HG03565 (cell line): ENCODE measurements around the gene DSCAML1.

Experiments
- ATAC-seq: cut with Tn5 transposase; IDR thresholded peaks from one replicate; pipeline ENCODE4 v1.9.1; 2021; ENCODE audit warnings: mild to moderate bottlenecking, moderate library complexity; ENCODE audit not compliant: unreplicated experiment

Gene DSCAML1

DNA sequence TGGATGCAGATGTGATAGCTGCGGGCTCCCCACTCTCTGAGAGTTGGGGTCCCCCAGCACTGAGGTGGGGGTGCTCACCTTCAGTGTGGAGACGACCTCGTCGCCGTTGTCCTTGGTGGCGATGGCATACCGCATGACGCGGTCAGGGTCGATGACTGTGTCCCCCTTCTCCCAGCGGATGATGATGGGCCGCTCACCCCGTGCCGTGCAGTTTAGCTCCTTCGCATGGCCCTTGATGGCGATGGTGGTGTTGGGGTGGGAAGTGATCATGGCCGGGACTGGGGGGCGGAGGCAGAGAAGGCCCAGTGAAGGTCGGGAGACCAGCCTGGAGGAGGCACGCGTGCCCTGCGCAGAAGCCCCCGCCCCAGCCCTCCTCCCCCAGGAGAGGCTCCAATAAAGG is 315.1 kb downstream of the DSCAML1 start:
- ATAC-seq: no peak

- no peak for ATAC-seq
Observed at GRCh38 chr11:117481036-117481435, 316.0 kb downstream of the DSCAML1 start.

DNA sequence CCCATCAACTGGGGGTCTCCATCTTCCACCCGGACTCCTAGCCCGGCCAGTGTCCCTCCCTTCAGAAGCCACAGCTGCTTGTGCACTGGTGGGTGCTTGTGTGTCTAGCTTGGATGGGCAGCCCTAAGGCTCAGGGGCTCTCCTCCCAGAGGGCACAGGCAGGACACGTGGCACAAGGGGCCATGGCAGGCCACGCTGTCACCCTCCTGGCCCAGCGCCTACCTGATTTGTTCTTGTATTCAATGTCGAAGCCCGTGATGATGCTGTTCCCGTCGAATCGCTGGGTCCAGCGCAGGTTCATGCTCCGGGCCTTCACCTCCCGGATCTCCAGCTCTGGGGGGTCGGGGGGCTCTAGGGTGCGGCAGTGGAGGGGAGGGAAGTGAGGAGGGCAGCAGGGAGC is 316.8 kb downstream of the DSCAML1 start:
- ATAC-seq: no peak

DNA sequence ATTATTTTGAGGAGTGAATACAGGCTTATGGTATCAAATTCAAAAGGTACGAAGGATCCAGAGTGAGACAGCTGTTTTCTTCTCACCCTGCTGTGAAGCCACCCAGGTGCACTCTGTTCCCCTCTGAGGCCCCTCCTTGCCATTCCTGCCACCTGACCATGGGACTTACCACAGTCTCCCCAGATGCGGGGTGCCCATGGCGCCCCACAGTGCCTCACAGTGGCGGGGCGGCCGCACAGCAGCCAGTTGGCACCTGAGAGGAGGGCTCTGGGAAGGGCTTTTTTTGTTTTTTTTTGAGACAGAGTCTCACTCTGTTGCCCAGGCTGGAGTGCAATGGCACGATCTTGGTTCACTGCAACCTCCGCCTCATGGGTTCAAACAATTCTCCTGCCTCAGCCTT is 317.6 kb downstream of the DSCAML1 start:
- no peak for ATAC-seq

DNA sequence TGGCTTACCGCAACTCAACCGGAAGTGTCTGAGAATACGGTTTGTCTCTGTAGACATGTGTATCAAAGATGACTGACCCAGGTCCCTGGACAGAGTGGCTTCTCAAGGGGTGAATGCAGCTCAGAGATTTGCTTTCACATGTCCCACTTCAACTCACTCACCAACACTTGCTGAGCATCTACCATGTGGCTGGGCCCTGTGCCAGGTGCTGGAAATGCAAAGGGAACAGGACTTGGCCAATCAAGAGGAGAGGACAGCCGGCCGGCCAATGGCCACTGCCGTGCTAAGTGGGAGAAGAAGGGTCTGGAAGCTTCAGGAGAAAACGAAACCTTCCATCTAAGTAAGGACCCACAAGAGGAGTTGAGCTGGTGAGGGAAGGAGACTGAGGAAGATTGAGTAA is 318.1 kb downstream of the DSCAML1 start:
- ATAC-seq: no peak

DNA sequence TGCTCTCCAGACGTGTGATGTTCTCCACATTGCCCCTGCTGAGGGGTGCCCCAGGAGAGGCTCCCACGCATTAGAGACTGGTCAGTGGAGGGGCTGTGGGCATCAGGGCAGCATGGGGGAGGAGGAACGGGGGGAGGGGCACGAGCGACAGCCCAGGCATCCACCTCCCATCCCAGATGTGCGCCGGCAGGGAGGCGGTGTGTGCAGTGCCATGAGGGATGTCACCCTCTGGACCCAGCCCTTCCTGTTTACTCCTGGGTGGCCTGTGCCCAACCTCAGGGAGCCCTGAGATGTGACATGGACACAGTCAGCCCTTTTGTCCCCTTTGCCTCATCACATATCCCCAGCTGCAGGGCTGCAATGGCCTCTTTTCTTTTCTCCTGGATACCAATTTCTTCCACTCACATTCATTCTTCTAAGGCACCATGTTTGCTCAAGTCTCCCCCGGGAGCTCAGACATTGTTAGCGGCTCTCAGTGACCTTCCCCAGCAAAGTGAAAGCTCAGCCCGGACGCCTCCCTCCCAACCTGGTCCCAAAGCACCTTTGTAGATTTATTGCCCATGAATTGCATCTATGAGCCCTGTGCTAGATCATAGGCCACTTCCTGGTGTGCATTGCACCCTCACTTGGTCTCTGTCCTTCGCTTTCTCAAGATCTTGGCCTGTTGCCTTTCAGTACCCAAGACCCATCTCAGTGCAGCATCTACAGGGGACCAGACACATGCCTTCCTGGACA is 318.7 kb downstream of the DSCAML1 start:
- ATAC-seq: no peak

GRCh38 chr11:117477721-117478120 is 319.3 kb downstream of the DSCAML1 start:
- no peak for ATAC-seq

DNA sequence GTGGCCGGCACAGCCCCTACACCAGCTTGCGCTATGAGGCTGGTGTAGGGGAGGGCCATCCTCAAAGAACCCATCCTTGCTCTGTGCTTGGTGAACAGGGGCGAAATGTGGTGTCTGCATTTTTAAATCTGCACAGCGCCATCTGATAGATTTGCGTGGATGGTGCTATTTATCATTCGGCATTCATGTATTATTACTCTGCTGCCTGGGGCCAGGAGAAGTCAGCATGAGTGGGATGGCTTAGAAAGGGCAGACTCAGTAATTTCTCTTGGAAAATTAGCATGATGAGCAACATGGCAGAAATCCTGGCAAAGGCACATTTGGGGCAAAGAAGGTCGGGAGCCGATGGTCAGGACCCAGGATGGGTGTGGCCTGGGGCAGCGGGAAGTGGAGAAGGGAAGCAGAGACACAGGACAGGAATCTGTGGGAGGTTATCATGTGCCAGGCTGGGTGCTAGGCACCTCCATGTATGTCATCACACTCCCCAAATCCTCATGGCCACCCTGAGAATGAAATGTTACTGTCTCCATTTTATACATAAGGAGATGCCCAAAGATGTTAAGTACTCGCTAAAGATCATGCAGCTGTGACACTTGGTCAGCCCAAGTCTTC is 320.4 kb downstream of the DSCAML1 start:
- no peak for ATAC-seq

DNA sequence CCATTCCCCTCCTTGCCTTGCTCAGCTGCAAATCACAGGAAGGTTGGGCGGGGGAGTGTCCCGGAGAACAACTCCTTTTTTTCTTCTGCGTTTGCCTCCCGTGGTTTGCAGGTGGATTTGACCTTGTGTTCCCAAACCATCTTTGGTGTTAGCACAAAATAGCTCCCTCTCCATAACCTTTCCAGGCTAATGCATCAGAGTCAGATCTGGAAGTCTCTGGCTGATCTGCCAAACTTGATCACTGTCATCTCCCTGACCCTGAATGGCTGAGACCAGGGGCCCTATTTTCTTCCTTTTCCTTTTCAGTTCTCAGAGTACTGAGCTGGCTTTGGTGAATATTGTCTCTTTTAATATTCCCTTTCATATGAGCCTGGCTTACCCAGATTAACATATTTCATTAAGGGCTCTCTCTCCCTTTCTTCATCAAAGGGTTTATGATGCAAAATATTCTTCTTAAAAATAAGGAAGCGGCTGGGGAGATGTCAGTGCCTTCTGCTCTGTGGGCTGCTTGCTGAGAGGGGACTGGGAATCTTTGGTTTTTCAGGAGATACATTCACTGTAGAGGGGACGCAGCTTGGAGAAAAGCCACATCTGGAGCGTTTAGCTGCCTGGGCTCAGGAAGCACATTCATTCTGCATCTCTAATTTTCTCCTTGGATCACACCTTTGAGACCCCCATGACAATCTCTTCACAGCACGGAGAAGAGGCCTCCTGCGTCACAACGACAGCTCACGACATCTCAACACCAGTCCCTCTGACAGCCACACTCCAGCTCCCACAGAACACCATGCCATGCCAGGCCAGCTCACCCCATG is 321.1 kb downstream of the DSCAML1 start:
- no peak for ATAC-seq

DNA sequence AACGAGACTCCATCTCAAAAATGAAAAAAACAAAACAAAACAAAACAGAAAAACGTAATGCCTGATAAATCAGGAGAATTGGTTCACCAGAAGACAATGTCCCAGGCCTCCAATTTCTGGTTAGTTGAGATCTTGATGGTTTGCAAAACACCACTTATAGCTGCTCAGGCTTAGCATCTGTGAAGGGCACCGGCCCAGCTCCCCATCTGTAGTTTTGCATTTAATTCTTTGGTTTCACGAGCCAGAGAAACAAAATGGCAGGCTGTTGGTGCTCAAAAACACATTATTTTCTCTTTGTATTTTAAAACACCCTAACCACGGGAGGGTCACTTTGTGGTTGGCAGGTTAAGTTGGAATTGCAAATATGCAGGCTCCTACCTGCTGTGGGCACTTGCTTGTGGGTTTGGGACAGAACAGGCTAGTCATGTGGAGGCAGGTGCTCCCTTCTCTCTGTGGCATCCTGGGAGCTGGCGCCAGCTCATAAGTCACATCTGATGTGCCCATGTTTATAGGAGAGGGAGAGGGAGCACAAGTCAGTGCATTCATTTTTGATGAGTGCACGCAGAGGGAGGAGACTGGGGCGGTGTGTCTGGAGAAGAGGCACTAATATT is 323.4 kb downstream of the DSCAML1 start:
- no peak for ATAC-seq

DNA sequence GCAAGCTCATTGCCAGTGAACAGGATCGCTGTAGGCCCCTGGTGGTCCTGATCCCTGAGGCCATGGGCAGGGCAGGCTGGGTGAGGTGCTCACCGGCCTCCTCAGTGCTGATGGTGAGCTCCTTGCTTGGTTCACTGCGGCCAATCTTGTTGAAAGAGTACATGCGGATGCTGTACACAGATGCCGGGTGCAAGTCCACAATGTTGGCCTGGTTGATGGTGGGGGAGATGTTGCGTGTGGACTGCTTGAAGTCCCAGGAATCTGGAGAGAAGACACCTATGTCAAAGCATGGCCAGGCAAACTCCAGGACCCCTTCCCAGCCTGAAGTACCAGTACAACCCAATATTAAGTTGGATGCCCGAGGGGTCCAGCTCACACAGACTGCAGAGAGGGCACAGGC is 325.2 kb downstream of the DSCAML1 start:
- ATAC-seq: no peak

- ATAC-seq: no peak
Observed at GRCh38 chr11:117470576-117470975, 326.4 kb downstream of the DSCAML1 start.

DNA sequence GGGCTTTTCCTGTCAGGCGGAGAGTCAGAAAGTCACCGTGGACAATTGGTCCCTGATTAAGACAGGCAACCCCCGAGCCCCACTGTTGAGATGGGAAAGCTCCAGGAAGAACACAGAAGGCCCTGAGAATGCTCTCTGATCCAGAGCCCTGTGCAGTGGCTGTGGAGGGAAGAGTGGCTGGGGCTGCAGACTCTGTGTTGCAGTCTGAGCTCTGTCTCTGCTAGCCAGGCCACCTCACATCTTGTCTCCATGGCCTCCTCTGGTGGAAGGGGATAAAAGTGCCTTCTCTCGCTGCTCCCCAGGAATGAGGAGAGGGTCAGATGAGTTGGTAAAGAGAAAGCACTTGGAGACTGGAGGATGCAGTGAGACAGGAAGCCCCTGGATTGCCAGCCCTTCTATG is 328.1 kb downstream of the DSCAML1 start:
- ATAC-seq: no peak

GRCh38 chr11:117467770-117468169 is 329.2 kb downstream of the DSCAML1 start:
- ATAC-seq: no peak

DNA sequence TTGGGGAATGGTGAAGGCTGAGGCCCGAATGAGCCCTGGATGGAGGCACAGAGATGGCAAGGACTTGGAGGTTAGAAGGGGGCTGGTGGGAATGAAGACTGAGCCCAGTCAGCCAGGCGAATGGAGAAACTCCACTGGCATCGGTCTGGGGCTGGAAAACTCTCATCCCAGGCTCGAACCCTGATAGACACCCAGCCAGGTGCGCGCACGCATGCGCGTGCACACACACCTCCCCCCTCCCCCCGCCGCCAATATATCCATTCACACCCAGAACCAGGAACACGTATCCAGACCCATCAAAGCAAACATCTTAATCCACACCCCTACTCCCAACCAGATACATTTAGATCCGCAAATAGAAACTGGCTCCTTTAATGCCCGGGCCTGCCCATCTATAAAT is 330.1 kb downstream of the DSCAML1 start:
- no peak for ATAC-seq

DNA sequence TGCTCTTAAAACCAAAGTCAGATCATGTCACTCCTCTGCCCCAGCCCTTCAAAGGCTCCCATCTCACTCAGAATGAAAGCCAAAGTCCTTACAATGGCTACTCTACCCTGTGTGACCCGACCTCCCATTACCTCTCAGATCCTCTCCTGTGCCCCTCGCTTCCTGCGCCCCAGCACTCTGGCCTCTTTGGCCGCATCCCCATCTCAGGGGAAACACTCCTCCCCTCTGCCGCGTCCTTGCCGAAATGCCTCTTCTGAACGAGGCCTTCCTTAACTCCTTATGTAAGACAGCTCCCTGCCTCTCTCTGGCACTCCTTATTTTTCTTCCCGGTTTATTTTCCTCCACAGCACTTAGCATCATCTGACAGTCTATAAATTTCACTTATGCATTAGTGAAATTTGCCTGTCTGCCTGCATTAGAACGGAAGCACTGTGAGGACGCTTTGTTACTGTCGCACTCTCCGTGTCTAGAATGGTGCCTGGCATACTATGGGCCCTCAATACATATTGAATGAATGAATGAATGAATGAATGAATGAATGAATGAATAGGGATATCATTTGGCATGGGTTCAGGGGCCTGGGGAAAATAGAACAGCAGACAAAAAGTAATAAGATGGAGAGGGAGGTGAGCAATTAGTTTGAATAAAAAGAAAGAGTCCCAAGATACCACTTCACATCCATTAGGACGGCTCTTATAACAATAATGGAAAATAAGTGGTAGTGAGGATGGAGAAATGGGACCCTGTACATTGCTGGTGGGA is 331.6 kb downstream of the DSCAML1 start:
- no peak for ATAC-seq

- ATAC-seq: no peak
Observed at GRCh38 chr11:117464778-117465177, 332.2 kb downstream of the DSCAML1 start.

- ATAC-seq: no peak
Observed at GRCh38 chr11:117462864-117463247, 334.2 kb downstream of the DSCAML1 start.

- no peak for ATAC-seq
Observed at GRCh38 chr11:117462183-117462863, 334.7 kb downstream of the DSCAML1 start.
